DMS 273 treated with DMSO at 0.1 percent for 48 hours (cell line): ENCODE results near the gene STEAP1B.

Experiments
- DNase-seq: peaks from one replicate; lab custom pipeline; 2025; lab: John Stamatoyannopoulos, UW

Gene STEAP1B

DNA sequence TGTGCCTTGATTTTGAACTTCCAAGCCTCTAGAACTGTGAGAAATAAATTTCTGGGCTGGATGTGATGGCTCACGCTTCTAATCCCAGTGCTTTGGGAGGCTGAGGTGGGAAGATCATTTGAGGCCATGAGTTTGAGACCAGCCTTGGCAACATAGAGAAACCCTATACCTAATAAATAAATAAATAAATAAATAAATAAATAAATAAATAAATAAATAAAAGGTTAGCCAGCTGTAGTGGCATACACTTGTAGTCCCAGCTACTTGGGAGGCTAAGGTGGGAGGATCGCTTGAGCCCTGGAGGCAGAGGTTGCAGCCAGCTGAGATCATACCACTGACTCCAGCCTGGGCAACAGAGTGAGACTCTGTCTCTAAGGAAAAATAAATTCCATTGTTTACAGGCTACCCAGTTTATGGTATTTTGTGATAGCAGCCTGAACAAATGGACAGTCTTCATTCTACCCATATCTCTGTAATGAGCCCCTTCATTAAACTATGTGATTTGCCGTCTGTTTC lies 67.7 kb downstream of the STEAP1B start:
- no peak for DNase-seq

DNA sequence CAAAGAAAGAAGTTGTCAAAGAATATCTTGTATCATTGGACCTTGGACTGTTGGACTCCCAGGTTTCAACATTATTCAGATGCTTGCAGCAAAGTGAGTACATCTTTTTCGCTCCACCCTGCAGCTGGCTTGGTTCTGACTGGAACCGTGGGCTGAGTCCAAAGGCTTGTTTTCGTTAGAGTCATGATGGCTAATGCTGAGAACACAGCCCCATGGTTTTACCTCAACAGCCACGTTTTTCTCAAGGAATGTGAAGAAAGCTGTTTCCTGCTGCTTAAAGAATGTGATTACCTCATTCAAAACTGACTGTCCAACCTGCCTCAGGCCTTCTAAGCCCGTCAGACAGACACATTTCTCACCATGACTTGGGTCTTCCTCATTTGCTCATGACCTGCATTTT lies 69.5 kb downstream of the STEAP1B start:
- DNase-seq, result no peak

DNA sequence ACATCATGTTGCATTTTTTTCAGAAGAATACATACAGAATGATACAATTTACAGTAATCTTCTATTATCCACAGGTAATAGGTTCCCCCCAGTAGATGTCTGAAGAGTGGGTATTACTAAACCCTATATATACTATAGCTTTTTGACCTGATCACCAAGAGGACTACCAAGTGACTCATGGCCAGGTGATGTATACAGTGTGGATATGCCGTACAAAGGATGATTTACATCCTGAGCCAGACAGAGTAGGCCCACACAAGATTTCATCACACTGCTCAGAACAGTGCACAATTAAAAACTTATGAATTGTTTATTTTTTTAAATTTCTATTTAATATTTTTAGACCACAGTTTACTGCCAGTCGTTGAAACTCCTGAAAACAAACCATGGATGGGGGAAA lies 70.6 kb downstream of the STEAP1B start:
- no peak for DNase-seq

DNA sequence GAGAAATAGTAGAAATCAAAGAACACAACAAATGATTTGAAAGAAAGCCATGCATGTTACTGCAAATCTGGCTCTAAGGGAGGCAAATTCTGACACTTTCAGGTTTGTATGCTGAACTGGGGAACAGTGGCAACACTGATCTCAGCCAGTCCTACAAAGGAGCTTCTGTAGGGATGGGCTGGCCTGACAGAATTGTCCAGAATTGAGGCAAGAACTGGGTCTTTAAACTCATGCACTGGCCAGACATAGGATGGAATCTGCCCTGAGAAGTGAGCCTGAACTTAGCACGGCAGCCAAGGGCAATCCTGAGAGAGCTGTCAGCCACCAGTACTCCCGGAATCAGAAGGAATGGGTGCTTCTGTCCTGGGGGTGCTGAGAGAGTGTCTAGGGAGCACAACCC lies 72.1 kb downstream of the STEAP1B start:
- no peak for DNase-seq

DNA sequence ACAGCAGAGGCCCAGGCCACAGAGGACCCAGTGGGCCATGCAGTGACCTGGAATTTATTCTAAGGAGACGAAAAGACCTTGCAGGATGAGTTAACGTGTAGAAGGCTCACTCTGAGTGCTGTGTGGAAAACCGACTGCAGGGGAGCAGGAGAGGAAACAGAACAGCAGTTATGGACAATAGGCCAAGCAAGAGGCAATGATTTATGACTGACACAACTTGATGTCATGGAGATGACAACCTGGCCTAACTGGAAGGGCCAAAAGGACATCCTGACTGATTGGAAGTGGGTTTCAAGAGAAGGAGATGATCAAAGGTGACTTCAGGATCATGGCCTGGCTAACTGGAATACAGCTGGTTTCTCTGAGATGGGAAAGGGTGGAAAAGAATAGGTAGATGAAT lies 72.9 kb downstream of the STEAP1B start:
- DNase-seq, result no peak

DNA sequence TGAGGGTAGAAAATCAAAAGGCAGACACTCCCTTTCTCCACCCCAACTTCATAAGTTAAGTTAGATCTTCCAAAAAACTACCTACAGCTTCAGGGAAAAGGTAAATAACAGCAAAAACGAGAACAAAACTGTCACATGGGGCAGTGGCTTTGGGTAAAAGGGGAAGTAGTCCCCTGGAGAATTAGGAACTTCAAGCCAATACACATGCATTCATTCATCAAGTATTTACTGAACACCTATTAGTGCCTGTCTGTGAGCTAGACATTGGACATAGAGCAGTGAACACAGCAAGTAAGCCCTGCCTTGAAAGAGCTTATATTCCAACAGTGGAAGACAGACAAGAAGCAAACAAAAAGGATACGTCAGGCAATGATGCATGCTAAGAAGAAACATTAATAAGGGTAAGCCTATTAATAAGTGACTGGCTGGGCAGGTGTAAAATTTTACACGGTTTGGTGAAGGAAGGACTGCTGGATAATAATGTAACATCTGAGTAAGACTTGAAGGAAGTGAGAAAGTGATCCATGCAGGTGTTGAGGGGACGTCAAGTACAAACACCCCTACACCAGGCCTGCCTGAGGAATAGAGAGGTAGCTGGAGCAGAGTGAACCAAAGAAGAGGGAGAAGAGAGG lies 73.4 kb downstream of the STEAP1B start:
- DNase-seq, result no peak

DNA sequence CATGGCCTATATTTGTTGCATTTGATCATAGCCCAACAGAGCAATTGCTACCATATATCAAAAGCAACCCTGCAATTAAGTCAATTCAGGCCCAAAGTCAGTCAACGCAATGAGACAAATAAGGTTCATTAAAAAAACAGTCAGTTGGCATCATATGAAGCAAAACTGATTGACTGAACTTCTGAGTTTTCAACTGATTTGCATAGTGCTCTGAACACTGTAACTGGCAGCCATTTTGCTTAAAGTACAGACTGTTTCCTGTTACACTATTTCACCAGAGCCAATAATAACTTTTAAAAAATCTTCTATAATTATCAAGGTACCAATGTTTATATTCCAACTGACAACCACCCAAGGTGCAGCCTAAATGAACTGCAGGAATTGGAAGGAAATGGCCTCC lies 74.6 kb downstream of the STEAP1B start:
- DNase-seq, result no peak

DNA sequence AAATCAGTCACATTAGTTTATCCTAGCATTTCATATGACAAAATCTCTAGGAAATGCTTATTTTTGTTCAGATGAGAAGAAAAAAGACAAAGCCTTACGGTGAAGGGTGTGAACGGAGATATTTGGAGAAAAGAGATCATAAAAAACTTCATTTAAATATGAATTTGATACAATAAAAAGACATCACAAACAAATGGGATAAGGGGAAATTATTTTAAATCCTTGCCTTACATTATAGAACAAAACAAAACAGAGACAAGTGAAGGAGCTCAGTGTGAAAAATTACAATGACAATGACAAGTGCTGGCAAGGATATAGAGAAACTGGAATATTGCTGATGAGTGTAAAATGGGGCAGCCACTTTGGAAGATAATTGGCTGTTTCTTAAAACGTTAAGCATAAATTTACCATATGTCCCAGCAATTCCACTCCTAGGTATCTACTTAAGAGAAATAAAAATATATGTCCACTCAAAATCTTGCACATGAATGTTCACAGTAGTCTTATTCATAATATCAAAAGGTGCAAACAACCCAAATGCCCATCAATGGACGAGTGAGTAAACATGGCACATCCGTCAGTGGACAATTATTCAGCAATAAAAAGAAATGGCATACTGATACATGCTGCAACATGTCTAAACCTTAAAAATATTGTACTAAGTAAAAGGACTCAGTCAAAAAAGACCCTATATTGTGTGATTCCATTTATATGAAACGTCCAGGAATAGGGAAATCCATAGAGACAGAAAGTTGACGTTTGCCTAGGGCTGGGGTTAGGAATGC lies 77.0 kb downstream of the STEAP1B start:
- no peak for DNase-seq

DNA sequence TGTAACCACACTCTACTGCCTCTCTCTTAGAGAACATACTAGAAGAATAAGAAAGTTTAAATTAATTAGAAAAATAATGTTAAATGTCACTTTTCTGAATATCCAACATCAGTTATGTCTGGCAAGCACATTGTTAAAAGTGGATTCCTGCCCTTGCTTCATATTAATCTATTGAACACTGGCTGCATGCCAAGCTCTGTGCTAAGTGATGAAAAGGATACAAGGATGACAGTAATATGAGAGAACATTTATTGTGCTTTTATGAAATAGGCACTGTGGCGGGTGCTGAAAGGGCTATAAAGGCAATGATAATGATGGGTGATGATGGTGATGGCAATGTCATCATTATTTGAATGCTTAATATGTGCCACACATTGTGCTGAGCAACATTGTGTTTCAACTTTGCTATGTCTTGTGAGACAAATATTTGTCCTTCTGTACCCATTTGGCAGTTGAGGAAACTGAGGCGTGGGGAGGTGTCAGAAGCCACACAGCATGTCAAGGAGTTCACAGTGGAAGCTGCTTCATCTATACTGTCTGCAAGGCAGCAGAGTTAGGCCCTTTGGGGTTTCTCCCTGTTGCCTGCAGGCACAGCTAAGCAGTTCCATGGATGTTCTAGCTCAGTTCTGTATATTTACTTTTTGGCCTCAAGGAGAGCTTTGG lies 78.9 kb downstream of the STEAP1B start:
- DNase-seq, result no peak

DNA sequence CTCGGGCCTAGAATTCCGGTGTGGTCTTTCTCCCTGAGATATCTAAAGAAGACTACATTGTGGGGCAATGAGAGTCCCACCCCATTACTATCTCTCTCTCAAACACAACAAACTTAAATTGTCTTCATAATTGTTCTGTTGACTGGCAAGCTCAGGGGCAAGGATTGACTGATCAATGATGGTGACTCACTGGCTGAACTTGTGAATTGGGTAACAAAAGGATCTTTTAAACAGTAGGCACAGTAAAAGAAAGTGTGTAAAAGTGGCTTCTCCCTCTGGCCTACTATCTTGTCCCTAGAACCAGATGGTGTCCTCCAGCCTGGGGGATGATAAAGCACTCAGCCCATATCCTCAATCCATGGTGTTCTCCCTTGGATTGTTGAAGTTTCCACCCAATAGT lies 80.0 kb downstream of the STEAP1B start:
- no peak for DNase-seq

DNA sequence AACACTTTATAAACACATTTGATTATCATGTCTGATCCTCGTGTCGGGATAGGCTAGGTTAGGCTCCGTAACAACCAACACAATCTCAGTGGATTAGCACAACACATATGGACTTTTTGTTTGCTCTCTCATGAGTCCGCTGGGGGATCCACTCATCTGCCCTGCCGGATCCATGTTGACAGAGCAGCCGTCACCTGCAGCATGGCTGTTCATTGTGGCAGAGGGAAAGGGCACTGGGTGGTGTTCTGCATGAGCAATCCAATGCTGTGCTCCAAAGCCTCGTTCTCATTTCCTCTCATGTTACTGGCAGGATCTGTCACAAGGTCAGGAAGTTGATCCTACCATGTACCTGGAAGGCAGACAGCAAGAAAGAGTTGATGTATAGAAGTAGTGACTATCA lies 80.5 kb downstream of the STEAP1B start:
- no peak for DNase-seq

DNA sequence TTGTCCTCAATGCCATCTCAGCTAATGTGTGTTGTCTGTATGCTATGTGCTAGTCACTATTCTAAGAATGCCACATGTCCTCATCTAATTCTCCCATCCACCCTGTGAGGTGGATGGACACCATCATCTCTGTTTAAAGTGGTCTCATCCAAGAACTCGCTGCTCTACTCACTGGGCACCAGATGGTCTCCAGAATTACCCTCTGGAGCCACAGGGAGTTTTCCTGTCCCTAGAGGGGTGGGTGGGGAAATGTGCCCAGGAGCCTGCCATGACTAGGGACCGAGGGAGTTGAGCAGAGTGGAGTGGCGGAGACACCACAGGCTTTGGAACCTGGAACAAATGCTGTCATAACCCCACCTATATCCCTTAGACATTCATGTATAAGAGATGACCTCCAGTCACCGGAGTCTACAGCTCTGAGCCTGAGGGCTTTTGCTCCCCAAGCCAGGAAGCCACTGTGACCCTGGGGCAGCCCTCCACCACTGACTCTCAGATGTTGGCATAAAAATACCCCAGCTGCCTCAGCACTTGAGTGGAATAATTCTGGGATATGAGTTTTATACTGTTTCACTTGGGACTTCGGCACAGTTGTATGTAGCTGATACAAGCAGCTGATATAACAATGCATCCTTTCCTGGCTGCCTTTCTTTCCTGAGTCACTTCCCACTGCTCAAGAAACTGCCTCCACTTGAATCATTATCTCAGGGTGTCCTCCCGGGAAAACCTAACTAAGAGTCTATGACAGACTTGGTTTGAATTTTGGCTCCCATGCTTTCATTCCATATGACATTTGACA lies 81.5 kb downstream of the STEAP1B start:
- no peak for DNase-seq

DNA sequence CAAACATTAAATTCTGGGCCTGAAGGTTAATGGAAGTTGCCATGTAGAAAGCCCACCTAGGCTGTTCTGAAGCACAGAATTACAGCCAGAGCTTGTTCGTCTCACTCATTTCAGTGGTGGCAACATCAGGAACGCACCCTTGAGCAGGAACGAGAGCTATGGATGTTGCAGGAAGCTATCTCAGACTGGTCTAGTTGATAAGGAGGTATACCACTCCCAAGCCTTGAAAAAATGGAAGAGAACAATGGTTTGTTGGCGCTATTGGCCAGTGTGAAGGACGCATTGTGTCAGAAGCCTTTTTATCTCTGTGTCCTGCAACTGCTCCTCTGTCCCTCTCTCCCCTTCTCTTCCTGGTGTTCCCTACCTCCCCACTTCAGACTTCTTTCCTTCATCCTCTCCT lies 82.1 kb downstream of the STEAP1B start:
- no peak for DNase-seq

DNA sequence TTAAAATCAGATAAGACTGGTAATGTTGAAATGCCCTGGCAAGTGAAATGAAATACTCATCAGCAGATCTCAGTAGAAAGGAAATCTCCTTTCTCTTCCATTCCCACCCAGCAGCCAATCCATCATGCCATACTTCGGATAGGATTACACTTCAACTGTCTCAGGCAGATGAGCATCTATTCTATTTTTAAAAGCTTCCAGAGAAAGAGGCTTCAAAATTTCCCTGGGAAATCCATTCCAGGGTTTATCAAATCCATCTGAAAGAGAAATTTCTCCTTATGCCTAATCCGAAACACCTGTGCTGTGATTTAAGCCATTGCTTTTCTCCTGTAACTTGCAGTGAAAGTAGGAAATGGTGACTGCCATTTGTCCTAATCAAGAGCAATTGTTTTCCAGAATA lies 82.6 kb downstream of the STEAP1B start:
- DNase-seq, result no peak

DNA sequence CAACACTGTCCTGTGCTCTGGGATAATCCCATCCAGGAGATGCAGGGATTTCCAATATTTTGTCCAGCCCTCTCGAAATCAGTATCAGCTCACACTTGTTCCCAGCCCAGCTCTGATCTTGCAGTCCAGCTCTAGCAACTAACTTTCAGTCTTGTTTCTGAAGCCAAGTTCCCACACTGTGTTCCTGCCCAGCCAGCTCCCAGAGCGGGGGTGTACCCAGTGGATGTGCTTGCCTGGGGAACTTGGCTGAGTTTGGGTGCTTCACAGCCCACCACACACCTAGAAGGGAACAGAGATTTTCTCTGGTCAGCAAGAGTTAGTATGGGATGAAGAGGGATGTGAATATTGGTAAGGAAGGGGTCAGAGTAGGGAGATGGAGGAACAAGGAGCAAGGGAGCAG lies 85.6 kb downstream of the STEAP1B start:
- DNase-seq, result no peak

DNA sequence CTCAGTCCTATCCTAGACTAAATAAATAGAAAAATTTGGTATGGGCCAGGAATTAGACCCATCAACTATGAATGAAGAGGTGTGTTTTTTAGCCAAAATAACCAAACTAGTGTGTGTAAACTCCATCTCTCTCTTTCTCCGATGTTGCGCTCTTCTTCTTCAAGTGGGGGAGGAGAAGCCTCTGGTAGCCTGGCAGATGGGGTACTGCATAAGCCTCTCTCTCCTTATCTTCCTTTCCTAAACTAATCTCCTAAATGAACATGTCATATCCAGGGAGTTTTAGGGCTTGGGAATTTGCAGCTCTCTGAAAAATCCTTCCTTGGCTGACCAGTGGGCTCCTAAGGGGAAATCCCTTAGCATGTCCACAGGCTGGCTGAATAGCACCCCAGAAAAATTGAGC lies 86.8 kb downstream of the STEAP1B start:
- DNase-seq, result no peak

DNA sequence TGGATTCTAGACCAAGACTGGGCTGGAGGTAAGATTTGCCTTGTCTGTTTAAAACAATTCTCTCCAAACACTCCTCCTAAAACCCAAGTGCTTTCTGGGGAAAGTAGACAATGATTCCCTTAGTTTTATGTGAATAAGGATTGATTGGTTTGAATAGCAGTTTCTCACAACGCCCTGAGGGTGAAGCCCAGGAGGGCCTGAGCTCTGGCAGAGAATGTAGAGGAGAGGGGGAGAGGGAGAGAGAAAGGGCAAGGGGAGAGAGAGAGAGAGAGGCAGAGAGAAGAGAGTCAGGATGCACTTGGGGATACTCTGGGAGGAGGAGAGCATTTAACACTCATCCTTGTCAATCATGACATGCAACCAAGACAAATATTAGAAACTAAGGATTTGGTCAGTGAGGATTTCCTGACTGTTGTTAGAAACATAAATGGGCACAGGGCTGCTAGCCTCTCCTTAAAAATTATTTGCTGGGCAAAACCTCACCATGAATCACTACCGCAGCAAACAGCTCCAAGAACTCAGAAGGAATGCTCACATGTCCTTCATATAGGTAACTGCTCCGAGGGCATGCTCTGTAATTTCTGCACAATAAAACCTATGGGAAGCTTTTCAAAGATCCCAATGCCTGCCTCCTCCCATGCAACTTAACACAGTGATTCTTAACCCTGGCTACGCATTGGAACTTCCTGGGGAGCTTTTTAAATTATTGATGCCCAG lies 87.9 kb downstream of the STEAP1B start:
- no peak for DNase-seq

DNA sequence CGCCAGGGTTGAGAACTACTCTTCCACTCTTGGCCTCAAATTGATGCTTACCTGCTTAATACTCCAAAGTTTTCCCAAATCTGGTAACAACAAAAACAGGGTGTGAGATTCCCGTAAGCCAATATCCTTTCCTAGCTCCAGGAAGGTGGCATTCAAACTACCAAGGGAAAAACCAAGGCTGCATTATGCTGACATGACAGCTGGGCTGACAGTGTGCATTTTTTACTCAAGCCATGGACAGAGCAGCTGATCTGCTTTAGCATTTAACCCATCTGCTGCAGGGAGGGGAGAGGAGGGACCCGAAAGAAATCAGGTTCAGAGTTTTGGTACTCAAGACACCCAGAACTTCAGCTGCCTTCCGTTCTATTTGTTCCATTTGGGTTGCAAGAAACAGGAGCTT lies 93.3 kb downstream of the STEAP1B start:
- DNase-seq, result no peak

DNA sequence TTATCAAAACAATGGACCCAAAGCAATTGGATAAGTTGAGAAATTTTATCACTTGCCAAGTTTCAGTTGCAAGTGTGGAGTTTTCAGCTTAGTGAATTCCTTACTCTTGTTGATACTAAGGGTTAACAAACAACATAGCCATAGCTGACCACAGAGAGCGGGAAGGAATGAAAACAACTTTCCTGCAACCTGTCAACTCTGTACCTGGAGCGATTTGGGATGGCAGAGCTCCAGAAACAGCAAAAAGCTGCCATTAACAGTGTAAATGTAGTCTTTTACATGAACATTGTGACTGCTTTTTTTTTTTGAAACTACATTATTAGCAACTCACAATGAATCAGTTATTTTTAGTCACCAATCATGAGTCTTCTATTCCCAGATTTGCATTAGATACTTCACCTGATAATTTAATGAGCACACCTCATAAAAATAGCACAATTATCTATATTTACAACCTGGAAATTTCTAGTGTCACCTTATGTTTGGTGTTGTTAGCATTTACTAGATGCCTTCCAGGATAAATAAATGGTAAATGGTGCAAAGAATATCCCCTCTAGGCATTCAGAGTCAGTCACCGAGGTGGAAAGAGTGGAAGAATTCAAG lies 95.5 kb downstream of the STEAP1B start:
- DNase-seq, result no peak

DNA sequence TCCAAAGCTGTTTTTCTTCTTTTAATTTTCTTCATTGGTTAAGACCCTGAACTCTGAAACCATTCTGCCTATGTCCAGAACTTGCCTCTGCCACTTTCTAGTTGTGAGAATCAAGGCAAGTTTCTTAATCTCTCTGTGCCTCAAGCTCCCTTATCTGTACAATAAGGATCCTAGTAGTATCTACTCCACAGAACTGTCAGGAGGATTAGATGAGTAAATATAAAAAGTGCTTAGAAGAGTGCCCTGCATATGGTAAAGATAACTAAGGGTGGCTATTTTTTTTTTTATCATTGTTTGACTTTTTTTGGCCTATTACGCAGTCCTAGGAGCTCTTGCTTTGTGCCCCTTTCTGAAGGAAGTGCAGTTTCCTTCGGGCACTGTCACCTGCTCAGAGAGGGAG lies 96.6 kb downstream of the STEAP1B start:
- DNase-seq, result no peak

DNA sequence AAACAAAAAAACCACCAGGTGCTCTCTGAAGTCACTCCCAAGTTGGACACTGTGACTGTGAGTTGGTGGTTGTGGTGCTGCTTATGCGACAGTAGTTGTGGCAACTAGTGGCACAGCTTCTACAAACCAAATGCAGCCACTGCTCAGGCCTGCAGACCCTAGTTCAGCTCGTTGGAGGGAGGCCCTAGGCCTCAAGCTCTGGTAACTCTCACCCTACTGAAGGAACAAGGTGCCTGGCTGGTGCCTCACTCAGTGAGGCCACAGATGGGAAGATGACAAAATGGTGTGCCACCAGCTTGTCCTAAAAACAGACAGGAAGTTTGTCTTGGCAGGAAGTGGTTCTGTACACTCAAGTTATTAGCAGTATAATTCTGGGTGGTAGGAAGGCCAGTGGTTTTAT lies 97.7 kb downstream of the STEAP1B start:
- DNase-seq, result no peak
